OCI-LY1 (cell line): ENCODE results near the gene PMM1.

Source experiments
- CTCF ChIP-seq: fragments of 200-600 bp; sonication (generic), shearing (Covaris generic); IDR thresholded peaks from 2 replicates; pipeline ENCODE4 v1.5.1; 2017; ENCODE audit warnings: mild to moderate bottlenecking, antibody characterized with exemption, low read length, moderate library complexity, mixed read lengths
- EZH2 ChIP-seq: fragments of 200-600 bp; sonication (generic), shearing (Covaris generic); IDR thresholded peaks from 2 replicates; pipeline ENCODE4 v1.8.0; 2017; ENCODE audit warnings: borderline replicate concordance, mixed run types, mild to moderate bottlenecking, antibody characterized with exemption, low read length, moderate library complexity, mixed read lengths

GRCh38 chr22:41596776-41597634 is 7.4 kb upstream of the PMM1 start:
- TF ChIP-seq CTCF (peak; percentile 84), EZH2 (no peak)
